WI38 (cell line): ENCODE results near the gene TBXA2R.

Experiments used
- H3K4me3 ChIP-seq: 2 replicates; pipeline ENCODE4 v1.5.1; 2011; ENCODE audit warnings: low read depth, mild to moderate bottlenecking, control low read depth, low read length
- TF ChIP-seq, protein P1 (sequence below): IDR thresholded peaks from 2 replicates; pipeline ENCODE4 v1.5.1; 2012; ENCODE audit warnings: low read depth, mild to moderate bottlenecking, control low read depth, low read length

TBXA2R gene

DNA sequence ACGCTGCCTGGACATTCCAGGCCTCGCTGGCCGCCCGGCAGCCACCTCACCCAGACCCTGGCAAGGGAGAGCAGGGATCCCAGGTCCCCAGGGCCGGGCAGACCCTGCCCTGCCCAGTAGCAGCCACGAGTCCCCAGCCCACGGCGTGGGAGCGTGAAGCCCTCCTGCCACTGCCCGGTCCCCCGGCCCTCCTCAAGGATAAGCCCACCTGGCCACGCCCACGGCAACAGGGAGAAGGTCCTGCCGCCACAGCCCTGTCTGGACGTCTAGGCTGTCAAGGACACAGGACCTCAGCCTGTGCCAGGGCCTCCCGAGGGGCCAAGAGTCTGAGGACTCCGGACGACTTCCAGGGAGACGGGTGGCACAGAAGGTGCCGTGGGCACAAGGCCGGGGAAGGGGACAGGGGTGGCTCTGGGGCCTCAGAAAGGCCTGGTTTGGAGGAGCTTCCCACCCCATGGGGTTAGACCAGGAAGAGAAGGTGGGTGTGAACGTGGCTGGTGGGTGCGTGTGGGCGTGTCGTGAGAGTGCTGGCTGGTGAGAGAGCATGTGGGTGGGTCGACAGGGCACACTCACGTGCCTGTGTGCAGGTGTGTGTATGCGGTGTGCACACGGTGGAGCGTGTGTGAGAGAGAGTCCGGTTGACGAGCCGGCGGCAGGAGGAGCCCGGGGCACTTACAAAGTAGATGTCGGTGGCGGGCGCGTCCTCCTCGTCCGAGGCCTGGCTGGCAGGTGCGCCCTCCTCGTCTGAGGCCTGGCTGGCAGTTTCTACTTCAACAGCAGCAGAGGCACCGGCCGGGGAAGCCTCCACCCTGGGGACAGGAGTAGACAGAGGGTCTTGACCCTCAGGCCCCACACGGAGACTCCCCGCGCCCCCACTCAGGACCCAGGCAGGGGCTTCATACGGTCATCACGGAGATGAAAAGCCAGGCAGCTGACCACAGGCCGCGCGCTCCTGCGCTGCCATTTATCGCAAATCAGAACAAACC lies 31.8 kb upstream of the TBXA2R start:
- TF ChIP-seq, protein P1, sequence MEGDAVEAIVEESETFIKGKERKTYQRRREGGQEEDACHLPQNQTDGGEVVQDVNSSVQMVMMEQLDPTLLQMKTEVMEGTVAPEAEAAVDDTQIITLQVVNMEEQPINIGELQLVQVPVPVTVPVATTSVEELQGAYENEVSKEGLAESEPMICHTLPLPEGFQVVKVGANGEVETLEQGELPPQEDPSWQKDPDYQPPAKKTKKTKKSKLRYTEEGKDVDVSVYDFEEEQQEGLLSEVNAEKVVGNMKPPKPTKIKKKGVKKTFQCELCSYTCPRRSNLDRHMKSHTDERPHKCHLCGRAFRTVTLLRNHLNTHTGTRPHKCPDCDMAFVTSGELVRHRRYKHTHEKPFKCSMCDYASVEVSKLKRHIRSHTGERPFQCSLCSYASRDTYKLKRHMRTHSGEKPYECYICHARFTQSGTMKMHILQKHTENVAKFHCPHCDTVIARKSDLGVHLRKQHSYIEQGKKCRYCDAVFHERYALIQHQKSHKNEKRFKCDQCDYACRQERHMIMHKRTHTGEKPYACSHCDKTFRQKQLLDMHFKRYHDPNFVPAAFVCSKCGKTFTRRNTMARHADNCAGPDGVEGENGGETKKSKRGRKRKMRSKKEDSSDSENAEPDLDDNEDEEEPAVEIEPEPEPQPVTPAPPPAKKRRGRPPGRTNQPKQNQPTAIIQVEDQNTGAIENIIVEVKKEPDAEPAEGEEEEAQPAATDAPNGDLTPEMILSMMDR: no peak
- H3K4me3 ChIP-seq: no peak overlapping the region

DNA sequence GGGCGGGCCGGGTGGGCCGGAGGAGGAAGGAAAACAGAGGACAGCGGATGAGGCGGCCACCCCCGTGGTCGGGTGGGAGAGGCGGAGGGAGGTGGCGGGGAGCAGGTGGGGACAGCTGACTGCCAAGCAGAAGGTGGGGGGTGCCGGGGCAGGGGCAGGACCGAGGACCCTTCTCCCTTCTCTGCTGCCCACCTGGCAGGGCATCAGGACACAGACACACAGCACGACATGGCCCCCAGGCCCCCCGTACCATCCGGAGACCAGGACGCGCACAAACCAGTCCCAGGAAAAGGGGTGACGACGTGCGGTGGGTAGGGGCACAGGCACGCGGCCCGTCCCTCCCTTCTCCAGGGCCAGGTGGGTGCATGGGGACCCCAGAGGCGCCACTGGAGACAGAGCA lies 30.9 kb upstream of the TBXA2R start:
- TF ChIP-seq, protein P1: no peak
- no peak overlapping the region for H3K4me3 ChIP-seq

DNA sequence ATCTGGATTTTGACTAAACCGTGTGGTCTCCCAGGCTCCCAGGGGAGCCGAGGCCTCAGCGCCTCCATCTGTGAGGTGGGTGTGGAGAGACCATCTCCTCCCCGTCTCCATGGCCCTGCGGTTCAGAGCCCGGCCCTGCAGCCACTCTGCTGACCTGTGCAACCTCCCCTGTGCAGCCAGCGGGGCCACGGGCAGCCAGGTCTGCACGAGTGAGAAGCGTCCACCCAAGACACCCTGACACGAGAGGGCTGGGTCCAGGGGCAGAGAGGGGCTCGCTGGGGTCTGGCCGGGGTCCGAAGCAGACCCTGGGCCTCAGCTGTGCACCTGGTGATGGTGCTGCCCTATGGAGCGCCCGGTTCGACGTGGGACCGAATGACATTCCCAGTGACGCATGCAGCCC lies 30.3 kb upstream of the TBXA2R start:
- H3K4me3 ChIP-seq: no peak overlapping the region
- TF ChIP-seq, protein P1: no peak

DNA sequence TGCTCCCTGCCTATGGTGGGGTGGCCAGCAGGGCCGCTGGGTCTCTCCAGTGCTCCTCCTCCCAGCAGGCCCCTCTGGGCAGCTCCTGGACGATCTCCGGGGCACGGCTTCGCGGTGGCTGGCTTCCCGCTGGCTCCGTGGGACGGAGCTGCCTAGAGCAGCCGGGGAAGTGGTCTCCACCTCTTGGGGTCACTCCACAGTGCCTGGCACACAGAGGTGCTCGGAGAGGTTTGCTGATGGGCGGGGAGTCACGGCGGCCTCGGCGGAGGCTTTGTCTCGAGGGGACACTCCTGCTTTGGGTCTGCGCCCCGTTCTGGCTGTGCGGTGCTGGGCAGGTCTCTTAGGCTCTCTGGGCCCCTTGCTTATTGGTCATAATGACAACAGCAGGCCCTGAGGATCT lies 29.8 kb upstream of the TBXA2R start:
- TF ChIP-seq, protein P1: no peak
- no peak overlapping the region for H3K4me3 ChIP-seq

DNA sequence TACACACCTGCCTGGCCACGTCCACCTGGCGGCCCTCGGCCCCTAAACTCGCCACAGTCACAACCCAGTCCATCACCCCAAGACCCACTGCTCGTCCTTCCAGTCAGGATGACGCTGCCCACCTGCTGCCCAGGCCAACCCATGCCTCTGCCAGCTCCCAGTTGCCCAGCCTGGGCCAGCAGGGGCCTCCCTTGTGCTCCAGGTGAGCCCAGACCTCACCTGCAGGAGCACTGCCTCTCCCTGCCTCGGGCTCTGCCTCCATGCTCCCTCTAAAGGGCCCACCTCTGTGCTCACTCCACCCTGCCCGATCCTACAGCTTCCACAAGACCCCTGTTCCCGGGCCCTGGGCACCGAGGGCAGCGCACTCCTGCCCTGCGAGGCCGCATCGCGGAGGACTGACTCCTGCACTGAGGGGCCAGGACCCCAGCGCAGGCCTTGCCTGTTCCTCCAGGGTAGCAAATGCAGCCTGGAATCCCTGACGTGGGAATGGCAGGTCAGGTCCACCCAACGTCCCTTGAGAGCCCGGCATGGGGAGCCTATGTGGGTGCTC lies 27.9 kb upstream of the TBXA2R start:
- TF ChIP-seq, protein P1: no peak
- no peak overlapping the region for H3K4me3 ChIP-seq

DNA sequence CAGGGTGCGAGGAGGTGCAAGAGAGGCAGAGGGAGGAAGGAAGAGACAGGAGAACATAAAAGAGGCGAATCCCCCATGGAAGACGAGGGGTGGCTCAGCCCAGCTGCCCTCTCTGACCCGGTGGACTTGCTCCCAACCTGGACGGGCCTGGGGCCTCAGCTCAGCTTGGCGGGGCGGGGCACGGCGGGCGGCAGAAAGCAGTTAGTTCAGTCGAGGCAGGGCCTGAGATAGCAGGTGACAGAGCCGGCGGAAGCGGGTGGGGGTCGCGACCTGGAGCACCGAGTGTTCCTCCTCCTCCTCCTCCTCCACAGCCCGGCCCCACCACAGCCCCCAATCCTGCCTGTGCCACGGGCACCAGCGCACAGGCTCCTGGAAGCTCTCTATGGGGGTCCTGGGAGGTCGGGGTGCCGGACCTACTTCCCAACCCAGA lies 26.9 kb upstream of the TBXA2R start:
- H3K4me3 ChIP-seq: no peak overlapping the region
- TF ChIP-seq, protein P1: no peak

DNA sequence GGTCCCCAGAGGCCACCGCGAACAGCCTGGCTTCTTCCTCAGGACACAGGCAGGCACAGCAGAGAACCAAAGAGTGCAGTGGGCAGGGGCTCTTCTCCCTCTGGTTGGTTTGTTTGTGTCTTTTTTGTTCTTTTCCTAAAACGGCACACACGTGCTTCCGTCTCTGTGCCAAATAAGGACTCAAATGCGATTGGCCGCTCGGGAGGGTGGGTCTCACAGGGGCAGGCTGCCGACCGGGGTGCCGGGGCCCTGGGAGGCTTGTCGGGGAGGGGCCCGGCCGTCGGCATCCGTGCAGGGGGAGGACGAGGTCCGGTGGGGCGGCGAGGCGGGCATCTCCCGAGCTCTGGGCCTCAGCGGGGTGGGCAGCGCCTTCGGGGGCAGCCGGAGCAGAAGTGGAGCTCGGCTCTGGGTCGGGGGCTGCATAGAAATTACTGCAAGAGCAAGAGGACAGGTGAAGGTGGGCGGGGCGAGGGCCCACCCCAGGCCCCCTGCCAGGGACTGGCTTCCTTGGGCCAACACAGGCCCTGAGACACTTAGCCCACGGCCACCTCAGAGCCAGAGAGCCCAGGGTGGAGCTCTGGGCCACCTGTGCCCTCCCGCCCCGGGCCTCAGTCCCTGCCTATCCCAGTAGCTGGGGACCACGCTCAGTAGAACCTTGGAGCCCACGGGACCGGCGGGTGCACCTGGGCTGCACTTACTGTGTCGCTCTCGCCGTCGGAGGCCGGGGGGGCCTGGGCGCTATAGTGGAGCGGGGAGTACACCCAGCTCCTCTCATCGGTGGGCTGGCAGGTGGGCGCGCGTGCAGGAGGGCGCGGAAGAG lies 26.3 kb upstream of the TBXA2R start:
- H3K4me3 ChIP-seq: no peak overlapping the region
- TF ChIP-seq, protein P1: no peak
